ENCODE data around the gene KCNC4.

GRCh38 chr1:110170766-110171733, 39.1 kb upstream of the KCNC4 start:
- TF ChIP-seq POLR2A (IDR thresholded peaks at IDR 0.05): no peak
- no peak for TF ChIP-seq CTCF (IDR thresholded peaks at IDR 0.05)
